ENCODE results near the gene ISOC2. TPM values are rescaled to one million over a fixed set of nuclear protein-coding genes. Genes with fewer than 3 reads are reported as not detected.
A peak's percentile ranks its signal among the peaks of the same experiment; 100 is the strongest.

The ISOC2 gene
- total RNA-seq, 4 donors from 2014 or later, result 71.1 to 142 (median 97.6) TPM

GRCh38 chr19:55503502-55504251 lies 42.2 kb upstream of the ISOC2 start:
- Histone ChIP-seq H3K36me3 (no peaks in the 10 kb centered on the region), H3K27me3 (no peaks in the 10 kb centered on the region), H3K4me1 (peaks cover 0 to 10% (median 5%) of the 10 kb centered on the region in 4 donors), H3K27ac (peak overlapping the region; percentile 74 to 82 (median 76)), H3K4me3 (peak overlapping the region in 2 of 4 donors; percentile 34 to 51), H3K9me3 (no peaks in the 10 kb centered on the region)
- 0 to 22% methylated on average over 3 to 64 of the region's 64 CpGs for WGBS, 2 donors (ENCODE audit: low coverage in 1 of 2)
- DNase-seq, result peak; percentile 92
- intact Hi-C loops (cut with DNase I; ENCODE audit: low total_unique reads), result loop anchor here (2.0 to 10.0 kb wide), 2 partner anchors 37 to 359 kb away; partner anchors contain the start of gene TNNT1
- in situ Hi-C loops (cut with MboI; ENCODE audit: low pct_ligation_motif_present in 1 of 4, low pct_unique_long_range_greater_than_20kb in 1 of 4, low sequenced_read_pairs in 3 of 4), result loop anchor here in 2 of 4 donors (10.0 kb wide), 1 partner anchor 359 kb away; the partner anchor contains the start of gene TNNT1 (in 2 of the 2)
- TF ChIP-seq POLR2A (IDR thresholded peaks at IDR 0.05) (no peak), POLR2AphosphoS5 (IDR thresholded peaks at IDR 0.05) (peak in 1 of 3 donors; percentile 11), CTCF (IDR thresholded peaks at IDR 0.05) (peak; percentile 97 to 99 (median 99))

- H3K27me3 ChIP-seq, result no peaks in the 10 kb centered on the region
- WGBS, 2 donors (ENCODE audit: low coverage in 1 of 2), result 81 to 88% methylated on average over 7 to 17 of the region's 17 CpGs
- H3K27ac ChIP-seq, result peak overlapping the region in 1 of 4 donors; percentile 74
- H3K4me1 ChIP-seq, result peaks cover 0 to 10% (median 5%) of the 10 kb centered on the region in 4 donors
- H3K9me3 ChIP-seq, result no peaks in the 10 kb centered on the region
- H3K4me3 ChIP-seq, result peak overlapping the region in 1 of 4 donors; percentile 51
- in situ Hi-C loops (cut with MboI; ENCODE audit: low pct_ligation_motif_present in 1 of 4, low pct_unique_long_range_greater_than_20kb in 1 of 4, low sequenced_read_pairs in 3 of 4) (loop anchor here in 2 of 4 donors (10.0 kb wide), 1 partner anchor 358 kb away; the partner anchor contains the start of gene TNNT1 (in 2 of the 2)), intact Hi-C loops (cut with DNase I; ENCODE audit: low total_unique reads) (loop anchor here (10.0 kb wide), 1 partner anchor 358 kb away; the partner anchor contains the start of gene TNNT1)
- DNase-seq, result no peak
- no peak for TF ChIP-seq POLR2AphosphoS5 (IDR thresholded peaks at IDR 0.05)
- no peak for TF ChIP-seq EP300 (IDR thresholded peaks at IDR 0.05; ENCODE audit: low read depth)
- TF ChIP-seq POLR2A (IDR thresholded peaks at IDR 0.05), result no peak
- no peak for TF ChIP-seq CTCF (IDR thresholded peaks at IDR 0.05)
- no peaks in the 10 kb centered on the region for H3K36me3 ChIP-seq
These were observed 41.7 kb upstream of the ISOC2 start for GRCh38 chr19:55503157-55503501.

GRCh38 chr19:55502197-55502952 lies 40.9 kb upstream of the ISOC2 start:
- no peak overlapping the region for H3K4me3 ChIP-seq
- intact Hi-C loops (cut with DNase I; ENCODE audit: low total_unique reads) (loop anchor here (10.0 kb wide), 1 partner anchor 358 kb away; the partner anchor contains the start of gene TNNT1), in situ Hi-C loops (cut with MboI; ENCODE audit: low pct_ligation_motif_present in 1 of 4, low pct_unique_long_range_greater_than_20kb in 1 of 4, low sequenced_read_pairs in 3 of 4) (loop anchor here in 2 of 4 donors (10.0 kb wide), 1 partner anchor 358 kb away; the partner anchor contains the start of gene TNNT1 (in 2 of the 2))
- H3K9me3 ChIP-seq, result no peaks in the 10 kb centered on the region
- DNase-seq, result no peak
- H3K27ac ChIP-seq, result no peak overlapping the region
- peaks cover 0 to 10% (median 5%) of the 10 kb centered on the region in 4 donors for H3K4me1 ChIP-seq
- no peaks in the 10 kb centered on the region for H3K36me3 ChIP-seq
- 74 to 85% methylated on average over 6 to 9 of the region's 9 CpGs for WGBS, 2 donors (ENCODE audit: low coverage in 1 of 2)
- no peak for TF ChIP-seq EP300 (IDR thresholded peaks at IDR 0.05; ENCODE audit: low read depth)
- TF ChIP-seq CTCF (IDR thresholded peaks at IDR 0.05), result no peak
- no peak for TF ChIP-seq POLR2A (IDR thresholded peaks at IDR 0.05)
- TF ChIP-seq POLR2AphosphoS5 (IDR thresholded peaks at IDR 0.05), result no peak
- no peaks in the 10 kb centered on the region for H3K27me3 ChIP-seq

Measured in transverse colon (tissue), 4 donors.